WTC11 (cell line): ENCODE data around the gene TLE3. TPM values are rescaled to one million over a fixed set of nuclear protein-coding genes. Genes with fewer than 3 reads are reported as not detected.

ENCODE experiments used
- ATAC-seq: fragments of 200-7000 bp; cut with Tn5 transposase; 2 replicates; pipeline ENCODE4 v1.10.0; 2021; ENCODE audit warnings: mild to moderate bottlenecking, moderate library complexity
- CTCF ChIA-PET: fragments of 300-600 bp; sonication (Branson Sonifier 250); formaldehyde crosslinking; loops from one replicate; lab custom pipeline; 2021; ENCODE audit warnings: antibody characterized with exemption; lab: Charles Lee
- POLR2A ChIA-PET: fragments of 350-600 bp; sonication (Branson Sonifier 250); formaldehyde crosslinking; loops from one replicate; lab custom pipeline; 2021; ENCODE audit warnings: antibody characterized with exemption; lab: Charles Lee
- DNase-seq: peaks from one replicate; pipeline ENCODE4 v3.0.0; 2021; ENCODE audit warnings: low spot score
- H3K27ac Mint-ChIP-seq: 2 replicates; pipeline ENCODE4 v1.8.0; 2021; ENCODE audit warnings: mixed read lengths
- H3K27me3 Mint-ChIP-seq: 2 replicates; pipeline ENCODE4 v1.8.0; 2021; ENCODE audit warnings: low read depth, mild to moderate bottlenecking, moderate library complexity, mixed read lengths
- H3K36me3 Mint-ChIP-seq: 2 replicates; pipeline ENCODE4 v1.8.0; 2021; ENCODE audit warnings: mixed read lengths
- H3K4me1 Mint-ChIP-seq: 2 replicates; pipeline ENCODE4 v1.8.0; 2022; ENCODE audit warnings: mixed read lengths
- H3K4me3 Mint-ChIP-seq: 2 replicates; pipeline ENCODE4 v1.8.0; 2021; ENCODE audit warnings: mild to moderate bottlenecking, moderate library complexity, mixed read lengths
- H3K9me3 Mint-ChIP-seq: 2 replicates; pipeline ENCODE4 v1.8.0; 2021; ENCODE audit warnings: mixed read lengths
- ARID4B ChIP-seq: sonication (generic); formaldehyde crosslinking; IDR thresholded peaks from 2 replicates; pipeline ENCODE4 v1.8.0; 2023; ENCODE audit warnings: missing genetic modification reagents, mild to moderate bottlenecking, borderline replicate concordance
- ATF3 ChIP-seq: sonication (generic); formaldehyde crosslinking; conservative IDR thresholded peaks from 2 replicates; pipeline ENCODE4 v1.8.1; 2022; ENCODE audit warnings: mild to moderate bottlenecking, missing genetic modification reagents
- ELF4 ChIP-seq: sonication (generic); formaldehyde crosslinking; IDR thresholded peaks from 2 replicates; pipeline ENCODE4 v1.8.1; 2022; ENCODE audit warnings: low read depth, mild to moderate bottlenecking, moderate library complexity, missing genetic modification reagents
- ERG ChIP-seq: fragments of 250-450 bp; sonication (Bioruptor Pico); IDR thresholded peaks from 2 replicates; pipeline ENCODE4 v1.8.0; 2021; ENCODE audit warnings: mild to moderate bottlenecking
- ESRRA ChIP-seq: sonication (generic); formaldehyde crosslinking; IDR thresholded peaks from 2 replicates; pipeline ENCODE4 v1.8.1; 2022; ENCODE audit warnings: mild to moderate bottlenecking, missing genetic modification reagents, borderline replicate concordance
- FOXP4 ChIP-seq: sonication (generic); formaldehyde crosslinking; IDR thresholded peaks from 2 replicates; pipeline ENCODE4 v1.8.0; 2022; ENCODE audit warnings: mild to moderate bottlenecking, missing genetic modification reagents
- IRF1 ChIP-seq: sonication (generic); formaldehyde crosslinking; IDR thresholded peaks from 2 replicates; pipeline ENCODE4 v1.8.0; 2023; ENCODE audit warnings: missing genetic modification reagents
- IRF2 ChIP-seq: sonication (generic); formaldehyde crosslinking; IDR thresholded peaks from 2 replicates; pipeline ENCODE4 v1.8.0; 2022; ENCODE audit warnings: low read depth, missing genetic modification reagents, borderline replicate concordance
- MLX ChIP-seq: sonication (generic); formaldehyde crosslinking; IDR thresholded peaks from 2 replicates; pipeline ENCODE4 v1.8.1; 2023; ENCODE audit warnings: mild to moderate bottlenecking, missing genetic modification reagents, moderate library complexity
- NR1H2 ChIP-seq: sonication (generic); formaldehyde crosslinking; IDR thresholded peaks from 2 replicates; pipeline ENCODE4 v1.9.0; 2021; ENCODE audit warnings: mild to moderate bottlenecking, moderate library complexity, missing genetic modification reagents
- NR3C1 ChIP-seq: sonication (generic); formaldehyde crosslinking; conservative IDR thresholded peaks from 2 replicates; pipeline ENCODE4 v1.8.1; 2023; ENCODE audit warnings: low read depth, mild to moderate bottlenecking, missing genetic modification reagents
- PRRX2 ChIP-seq: fragments of 250-450 bp; sonication (Bioruptor Pico); IDR thresholded peaks from 2 replicates; pipeline ENCODE4 v1.8.0; 2021; ENCODE audit warnings: mild to moderate bottlenecking
- RORB ChIP-seq: fragments of 250-450 bp; sonication (Bioruptor Pico); IDR thresholded peaks from 2 replicates; pipeline ENCODE4 v1.9.0; 2021; ENCODE audit warnings: mild to moderate bottlenecking
- SMAD4 ChIP-seq: sonication (generic); formaldehyde crosslinking; IDR thresholded peaks from 2 replicates; pipeline ENCODE4 v1.8.0; 2022; ENCODE audit warnings: mild to moderate bottlenecking, missing genetic modification reagents
- SP1 ChIP-seq: sonication (generic); formaldehyde crosslinking; conservative IDR thresholded peaks from 2 replicates; pipeline ENCODE4 v1.8.1; 2022; ENCODE audit warnings: missing genetic modification reagents
- TCF7 ChIP-seq: sonication (generic); formaldehyde crosslinking; IDR thresholded peaks from 2 replicates; pipeline ENCODE4 v1.8.0; 2022; ENCODE audit warnings: mild to moderate bottlenecking, low read depth, missing genetic modification reagents, moderate library complexity
- ZBTB43 ChIP-seq: sonication (generic); formaldehyde crosslinking; IDR thresholded peaks from 2 replicates; pipeline ENCODE4 v1.8.1; 2023; ENCODE audit warnings: mild to moderate bottlenecking, missing genetic modification reagents
- ZNF232 ChIP-seq: sonication (generic); formaldehyde crosslinking; IDR thresholded peaks from 2 replicates; pipeline ENCODE4 v1.8.0; 2022; ENCODE audit warnings: mild to moderate bottlenecking, missing genetic modification reagents
- ZNF416 ChIP-seq: fragments of 250-450 bp; sonication (Bioruptor Pico); IDR thresholded peaks from 2 replicates; pipeline ENCODE4 v1.9.0; 2021; ENCODE audit warnings: mild to moderate bottlenecking, inconsistent platforms
- ZNF423 ChIP-seq: fragments of 250-450 bp; sonication (Bioruptor Pico); IDR thresholded peaks from 2 replicates; pipeline ENCODE4 v2.1.2; 2022; ENCODE audit warnings: mild to moderate bottlenecking, moderate library complexity
- total RNA-seq: library from RNA; stranded (reverse); gene quantifications from 3 replicates; pipeline ENCODE4 v1.2.3, GENCODE V29; 2021

Gene TLE3
- total RNA-seq, 1 experiment from 2014 or later, result 78.7 TPM

GRCh38 chr15:70071799-70072198 is 25.9 kb downstream of the TLE3 start:
- H3K36me3 Mint-ChIP-seq, result peaks cover 71% of the 10 kb centered on the region
- H3K27me3 Mint-ChIP-seq, result no peaks in the 10 kb centered on the region
- H3K27ac Mint-ChIP-seq, result no peak overlapping the region
- no peak for ATAC-seq
- peaks cover 11% of the 10 kb centered on the region for H3K4me1 Mint-ChIP-seq
- no peak for DNase-seq
- no peak overlapping the region for H3K4me3 Mint-ChIP-seq
- H3K9me3 Mint-ChIP-seq, result no peaks in the 10 kb centered on the region
- CTCF ChIA-PET, result interaction anchor here (1.8 kb wide), 1 partner anchor 594 kb away, joined by 6 read pairs; no protein-coding TSS in a partner anchor
- TF ChIP-seq ZBTB43 (CRISPR knock-in tag), result no peak
- TF ChIP-seq ARID4B, result no peak
- TF ChIP-seq PRRX2 (CRISPR knock-in tag), result no peak
- TF ChIP-seq ZNF416 (CRISPR knock-in tag), result no peak
- no peak for TF ChIP-seq ATF3
- TF ChIP-seq IRF2 (CRISPR knock-in tag), result no peak
- TF ChIP-seq MLX (CRISPR knock-in tag), result no peak
- TF ChIP-seq ZNF423, result no peak
- TF ChIP-seq ESRRA (CRISPR knock-in tag), result no peak
- TF ChIP-seq SP1 (CRISPR knock-in tag), result no peak
- TF ChIP-seq NR1H2 (CRISPR knock-in tag), result no peak
- TF ChIP-seq RORB (CRISPR knock-in tag), result no peak
- no peak for TF ChIP-seq ZNF232 (CRISPR knock-in tag)
- TF ChIP-seq ERG, result no peak
- TF ChIP-seq FOXP4 (CRISPR knock-in tag), result no peak
- TF ChIP-seq TCF7 (CRISPR knock-in tag), result no peak
- no peak for TF ChIP-seq IRF1
- no peak for TF ChIP-seq ELF4 (CRISPR knock-in tag)
- TF ChIP-seq NR3C1, result no peak
- no peak for TF ChIP-seq SMAD4
- POLR2A ChIA-PET, result no interaction called here
